Liver (tissue), 9 donors: ENCODE measurements around the gene DCHS2. TPM values are rescaled to one million over a fixed set of nuclear protein-coding genes. Genes with fewer than 3 reads are reported as not detected.

Experiments
- DNase-seq: peaks from one replicate; pipeline ENCODE4 v3.0.0-alpha.2; 2017; ENCODE audit warnings: low spot score
- H3K27ac ChIP-seq, 2 donors: one replicate each; pipeline ENCODE4 v1.7.0; 2013; ENCODE audit warnings: inconsistent platforms in 2 of 2, low read length in 2 of 2, control low read depth in 1 of 2, low read depth in 1 of 2, mild to moderate bottlenecking in 1 of 2
- H3K27me3 ChIP-seq, 4 donors: one replicate each; pipeline versions ENCODE4 v1.6.1 to v1.7.0; 2013; ENCODE audit warnings: low read length in 3 of 4, inconsistent platforms in 1 of 4, mild to moderate bottlenecking in 1 of 4, moderate library complexity in 1 of 4; ENCODE audit not compliant: control insufficient read depth in 4 of 4, insufficient read depth in 4 of 4
- H3K36me3 ChIP-seq, 4 donors: one replicate each; pipeline versions ENCODE4 v1.6.1 to v1.7.0; 2013; ENCODE audit warnings: low read length in 3 of 4, mild to moderate bottlenecking in 3 of 4, low read depth in 1 of 4, moderate library complexity in 1 of 4; ENCODE audit not compliant: control insufficient read depth in 4 of 4, insufficient read depth in 3 of 4
- H3K4me1 ChIP-seq, 4 donors: one replicate each; pipeline versions ENCODE4 v1.6.1 to v1.7.0; 2013; ENCODE audit warnings: low read length in 3 of 4, mild to moderate bottlenecking in 3 of 4, moderate library complexity in 1 of 4; ENCODE audit not compliant: control insufficient read depth in 4 of 4, insufficient read depth in 4 of 4
- H3K4me3 ChIP-seq, 3 donors: one replicate each; pipeline versions ENCODE4 v1.6.1 to v1.7.0; 2013; ENCODE audit warnings: low read length in 3 of 3, control low read depth in 1 of 3, low read depth in 1 of 3, mild to moderate bottlenecking in 1 of 3
- H3K9ac ChIP-seq, 2 donors: one replicate each; pipeline ENCODE4 v1.7.0; 2013; ENCODE audit warnings: low read length in 2 of 2, mild to moderate bottlenecking in 2 of 2, moderate library complexity in 2 of 2, control low read depth in 1 of 2, low read depth in 1 of 2
- H3K9me3 ChIP-seq, 4 donors: one replicate each; pipeline versions ENCODE4 v1.6.1 to v1.7.0; 2013; ENCODE audit warnings: low read length in 3 of 4; ENCODE audit not compliant: control insufficient read depth in 4 of 4
- ATF3 ChIP-seq: IDR thresholded peaks from 2 replicates; pipeline ENCODE4 v1.6.1; 2016; ENCODE audit warnings: antibody characterized with exemption
- CTCF ChIP-seq: fragments of 150-350 bp; IDR thresholded peaks from 2 replicates; pipeline ENCODE4 v1.5.1; 2017; ENCODE audit warnings: improper control_type of control experiment, low read depth, low read length; ENCODE audit not compliant: missing input control
- EGR1 ChIP-seq, 2 donors: IDR thresholded peaks; 2 replicates each; pipeline ENCODE4 v1.6.1; 2016 to 2018; ENCODE audit warnings: antibody characterized with exemption in 2 of 2, low read depth in 2 of 2
- FOXA1 ChIP-seq: IDR thresholded peaks from 2 replicates; pipeline ENCODE4 v1.6.1; 2016; ENCODE audit warnings: antibody characterized with exemption
- FOXA2 ChIP-seq: IDR thresholded peaks from 2 replicates; pipeline ENCODE4 v1.6.1; 2016; ENCODE audit warnings: antibody characterized with exemption
- GABPA ChIP-seq, 2 donors: IDR thresholded peaks in 1 of 2; conservative IDR thresholded peaks in 1 of 2; 2 replicates each; pipeline ENCODE4 v1.6.1; 2016; ENCODE audit warnings: antibody characterized with exemption in 2 of 2, mild to moderate bottlenecking in 1 of 2, moderate library complexity in 1 of 2
- HNF4A ChIP-seq, 2 donors: conservative IDR thresholded peaks; 2 replicates each; pipeline ENCODE4 v1.6.1; 2016; ENCODE audit warnings: antibody characterized with exemption in 2 of 2, mild to moderate bottlenecking in 2 of 2
- HNF4G ChIP-seq: IDR thresholded peaks from 2 replicates; pipeline ENCODE4 v1.6.1; 2016; ENCODE audit warnings: antibody characterized with exemption
- JUND ChIP-seq, 2 donors: IDR thresholded peaks; 2 replicates each; pipeline ENCODE4 v1.6.1; 2016; ENCODE audit warnings: antibody characterized with exemption in 2 of 2
- MAX ChIP-seq: IDR thresholded peaks from 2 replicates; pipeline ENCODE4 v1.6.1; 2016; ENCODE audit warnings: antibody characterized with exemption
- NR2F2 ChIP-seq: IDR thresholded peaks from 2 replicates; pipeline ENCODE4 v1.6.1; 2016; ENCODE audit warnings: antibody characterized with exemption
- RAD21 ChIP-seq, 2 donors: IDR thresholded peaks; 2 replicates each; pipeline ENCODE4 v1.6.1; 2016; ENCODE audit warnings: antibody characterized with exemption in 2 of 2, mild to moderate bottlenecking in 2 of 2
- RXRA ChIP-seq, 2 donors: IDR thresholded peaks; 2 replicates each; pipeline ENCODE4 v1.6.1; 2017 to 2018; ENCODE audit warnings: antibody characterized with exemption in 2 of 2, mild to moderate bottlenecking in 1 of 2
- SP1 ChIP-seq: IDR thresholded peaks from 2 replicates; pipeline ENCODE4 v1.6.1; 2018; ENCODE audit warnings: antibody characterized with exemption, mild to moderate bottlenecking
- TAF1 ChIP-seq: conservative IDR thresholded peaks from 2 replicates; pipeline ENCODE4 v1.6.1; 2016; ENCODE audit warnings: antibody characterized with exemption, mild to moderate bottlenecking
- YY1 ChIP-seq: IDR thresholded peaks from 2 replicates; pipeline ENCODE4 v1.6.1; 2016; ENCODE audit warnings: antibody characterized with exemption, mild to moderate bottlenecking
- ZBTB33 ChIP-seq: IDR thresholded peaks from 2 replicates; pipeline ENCODE4 v1.6.1; 2016; ENCODE audit warnings: antibody characterized with exemption
- WGBS: extraction: QIAGEN DNeasy Blood & Tissue Kit; methylation state at CpG from one replicate; pipeline ENCODE4 v1.1.7; 2013; 5-methylcytosine and 5-hydroxymethylcytosine counted together
- polyA plus RNA-seq, 2 donors: library from polyadenylated mRNA; stranded (reverse) in 1 of 2; unstranded in 1 of 2; fragments of 200-250 nt in 1 of 2; fragments of >200 nt in 1 of 2; fragmentation: Nextera tagmentation in 1 of 2; extraction: Ambion mirVana in 1 of 2; gene quantifications; one replicate each; pipeline versions ENCODE4 v1.2.1 to v1.2.3, GENCODE V29; 2013 to 2015
- total RNA-seq, 2 donors: library from RNA; depleted of rRNA; stranded (reverse); fragments of >200 nt; gene quantifications; one replicate each; pipeline ENCODE4 v1.2.3, GENCODE V29; 2014
- donor health status: healthy.
- donor health status: healthy.
- donor health status: healthy.
- donor health status: healthy.
- donor health status: healthy.

DCHS2 gene
- total and polyA plus RNA-seq, 4 donors = 0.07 to 0.50 (median 0.09) TPM; not detected in 1

GRCh38 chr4:154389148-154389547 is 102.5 kb downstream of the DCHS2 start:
- DNase-seq = no peak
- Histone ChIP-seq H3K36me3 (no peaks in the 10 kb centered on the region), H3K9me3 (no peaks in the 10 kb centered on the region), H3K27me3 (no peaks in the 10 kb centered on the region), H3K4me3 (no peak overlapping the region), H3K27ac (no peak overlapping the region), H3K9ac (no peak overlapping the region), H3K4me1 (no peaks in the 10 kb centered on the region)
- TF ChIP-seq MAX (no peak), FOXA2 (no peak), RXRA (IDR thresholded peaks at IDR 0.05) (no peak), ZBTB33 (no peak), YY1 (no peak), NR2F2 (no peak), HNF4A (conservative IDR thresholded peaks at IDR 0.05) (no peak), JUND (IDR thresholded peaks at IDR 0.05) (no peak), RAD21 (IDR thresholded peaks at IDR 0.05) (no peak), CTCF (no peak), EGR1 (IDR thresholded peaks at IDR 0.05; ENCODE audit: low read depth in 2 of 2) (no peak), HNF4G (no peak), FOXA1 (no peak), GABPA (IDR thresholded peaks at IDR 0.05 in 1 of 2, conservative IDR thresholded peaks at IDR 0.05 in 1 of 2) (no peak), ATF3 (no peak), TAF1 (no peak), SP1 (no peak)

- H3K27ac ChIP-seq = no peak overlapping the region
- TF ChIP-seq RXRA (IDR thresholded peaks at IDR 0.05) = no peak
- TF ChIP-seq HNF4A (conservative IDR thresholded peaks at IDR 0.05) = peak; percentile 42 to 59
- no peak for TF ChIP-seq FOXA2
- 53% methylated on average over 4 of the region's 4 CpGs for WGBS
- H3K27me3 ChIP-seq = no peaks in the 10 kb centered on the region
- H3K36me3 ChIP-seq = no peaks in the 10 kb centered on the region
- DNase-seq = no peak
- H3K4me1 ChIP-seq = no peaks in the 10 kb centered on the region
- H3K9me3 ChIP-seq = no peaks in the 10 kb centered on the region
- H3K4me3 ChIP-seq = no peak overlapping the region
- no peak overlapping the region for H3K9ac ChIP-seq
Measured at GRCh38 chr4:154384012-154384411, 107.6 kb downstream of the DCHS2 start.

- Histone ChIP-seq H3K9ac (no peak overlapping the region), H3K4me1 (no peaks in the 10 kb centered on the region), H3K27ac (no peak overlapping the region), H3K36me3 (no peaks in the 10 kb centered on the region), H3K9me3 (no peaks in the 10 kb centered on the region), H3K4me3 (no peak overlapping the region), H3K27me3 (no peaks in the 10 kb centered on the region)
- 95% methylated on average over 1 of the region's 1 CpG for WGBS
- DNase-seq = no peak
- no peak for TF ChIP-seq MAX
- no peak for TF ChIP-seq ZBTB33
- no peak for TF ChIP-seq TAF1
- TF ChIP-seq HNF4G = no peak
- TF ChIP-seq EGR1 (IDR thresholded peaks at IDR 0.05; ENCODE audit: low read depth in 2 of 2) = no peak
- no peak for TF ChIP-seq RXRA (IDR thresholded peaks at IDR 0.05)
- no peak for TF ChIP-seq CTCF
- no peak for TF ChIP-seq NR2F2
Measured at GRCh38 chr4:154376486-154376885, 115.1 kb downstream of the DCHS2 start.
